GM20000 (cell line): ENCODE results near the gene DMRTB1.

Experiments used
- DNase-seq: peaks from one replicate; pipeline ENCODE4 v3.0.0; 2012; ENCODE audit warnings: low spot score
- CTCF ChIP-seq: IDR thresholded peaks from 2 replicates; pipeline ENCODE4 v1.5.1; 2012; ENCODE audit warnings: mild to moderate bottlenecking, control low read depth; ENCODE audit errors: extremely low read depth, missing control alignments

The DMRTB1 gene

GRCh38 chr1:53502641-53503432 lies 43.6 kb downstream of the DMRTB1 start:
- TF ChIP-seq CTCF = no peak
- DNase-seq = no peak

GRCh38 chr1:53503433-53504217 lies 44.4 kb downstream of the DMRTB1 start:
- no peak for TF ChIP-seq CTCF
- DNase-seq = no peak

GRCh38 chr1:53504901-53505300 lies 45.7 kb downstream of the DMRTB1 start:
- TF ChIP-seq CTCF = no peak
- no peak for DNase-seq

- no peak for TF ChIP-seq CTCF
- DNase-seq = no peak
Observed at GRCh38 chr1:53505401-53505800, 46.2 kb downstream of the DMRTB1 start.

GRCh38 chr1:53505891-53506290 lies 46.7 kb downstream of the DMRTB1 start:
- DNase-seq = no peak
- TF ChIP-seq CTCF = no peak

- TF ChIP-seq CTCF = no peak
- DNase-seq = no peak
Observed at GRCh38 chr1:53506355-53507050, 47.3 kb downstream of the DMRTB1 start.

GRCh38 chr1:53507116-53507820 lies 48.1 kb downstream of the DMRTB1 start:
- TF ChIP-seq CTCF = no peak
- no peak for DNase-seq
